Neuronal stem cell (in vitro differentiated cells): ENCODE measurements around the gene GABBR2.
A peak's percentile ranks its signal among the peaks of the same experiment; 100 is the strongest.

Experiments used
- DNase-seq: peaks from one replicate; pipeline ENCODE4 v3.0.0-alpha.2; 2013; ENCODE audit warnings: low spot score
- H2AFZ ChIP-seq: one replicate; pipeline ENCODE4 v1.6.1; 2013; ENCODE audit warnings: mild to moderate bottlenecking, low read length, inconsistent platforms
- H2AK5ac ChIP-seq: 2 replicates; pipeline ENCODE4 v1.6.1; 2013; ENCODE audit warnings: low read depth, mild to moderate bottlenecking, inconsistent platforms, low read length, moderate library complexity, mixed read lengths
- H2BK120ac ChIP-seq: 2 replicates; pipeline ENCODE4 v1.6.1; 2013; ENCODE audit warnings: low read depth, mild to moderate bottlenecking, inconsistent platforms, low read length, moderate library complexity, mixed read lengths
- H2BK12ac ChIP-seq: one replicate; pipeline ENCODE4 v1.6.1; 2013; ENCODE audit warnings: low read length, inconsistent platforms
- H2BK15ac ChIP-seq: 2 replicates; pipeline ENCODE4 v1.6.1; 2013; ENCODE audit warnings: mild to moderate bottlenecking, low read length, inconsistent platforms, mixed read lengths
- H2BK5ac ChIP-seq: one replicate; pipeline ENCODE4 v1.6.1; 2013; ENCODE audit warnings: inconsistent platforms, mild to moderate bottlenecking, low read length, moderate library complexity
- H3K14ac ChIP-seq: one replicate; pipeline ENCODE4 v1.6.1; 2013; ENCODE audit warnings: low read length, inconsistent platforms
- H3K18ac ChIP-seq: 2 replicates; pipeline ENCODE4 v1.6.1; 2013; ENCODE audit warnings: low read length, inconsistent platforms
- H3K23ac ChIP-seq: 2 replicates; pipeline ENCODE4 v1.6.1; 2013; ENCODE audit warnings: low read depth, mild to moderate bottlenecking, mixed read lengths, low read length, inconsistent platforms; ENCODE audit not compliant: poor library complexity
- H3K27ac ChIP-seq: replicated peaks from 3 replicates; pipeline ENCODE4 v1.5.1; 2013; ENCODE audit warnings: low read length, inconsistent platforms
- H3K27me3 ChIP-seq, 3 experiments: 2 replicates each; pipeline ENCODE4 v1.6.1; 2013; ENCODE audit warnings: low read length in 3 of 3, mild to moderate bottlenecking in 2 of 3, inconsistent platforms in 1 of 3, low read depth in 1 of 3, mixed read lengths in 1 of 3, moderate library complexity in 1 of 3; ENCODE audit not compliant: control insufficient read depth in 3 of 3, insufficient read depth in 3 of 3
- H3K36me3 ChIP-seq, 2 donors: replicated peaks in 1 of 2; 2 replicates each; pipeline ENCODE4 v1.6.1; 2013; ENCODE audit warnings: low read length in 2 of 2; ENCODE audit not compliant: control insufficient read depth in 2 of 2, insufficient read depth in 2 of 2
- H3K4ac ChIP-seq: 2 replicates; pipeline ENCODE4 v1.6.1; 2013; ENCODE audit warnings: inconsistent platforms, mild to moderate bottlenecking, low read length, moderate library complexity
- H3K4me1 ChIP-seq, 2 donors: 1 replicate in 1 of 2; 2 replicates in 1 of 2; pipeline ENCODE4 v1.6.1; 2013; ENCODE audit warnings: low read length in 2 of 2, low read depth in 1 of 2; ENCODE audit not compliant: control insufficient read depth in 2 of 2, insufficient read depth in 1 of 2
- H3K4me2 ChIP-seq: one replicate; pipeline ENCODE4 v1.6.1; 2013; ENCODE audit warnings: mild to moderate bottlenecking, low read length, inconsistent platforms; ENCODE audit not compliant: insufficient read depth, poor library complexity, severe bottlenecking
- H3K4me3 ChIP-seq, 2 donors: 2 replicates each; pipeline ENCODE4 v1.5.1; 2013; ENCODE audit warnings: low read length in 2 of 2, mild to moderate bottlenecking in 2 of 2, inconsistent platforms in 1 of 2, moderate library complexity in 1 of 2
- H3K79me1 ChIP-seq: one replicate; pipeline ENCODE4 v1.6.1; 2013; ENCODE audit warnings: low read depth, mild to moderate bottlenecking, inconsistent platforms, low read length, moderate library complexity
- H3K9ac ChIP-seq: one replicate; pipeline ENCODE4 v1.6.1; 2013; ENCODE audit warnings: mild to moderate bottlenecking, low read depth, low read length, inconsistent platforms; ENCODE audit not compliant: poor library complexity
- H3K9me3 ChIP-seq, 2 donors: replicated peaks in 1 of 2; 2 replicates each; pipeline versions ENCODE3 to v1.6.1; 2013; ENCODE audit warnings: low read length in 2 of 2, mild to moderate bottlenecking in 2 of 2, inconsistent platforms in 1 of 2, low read depth in 1 of 2, mixed read lengths in 1 of 2, moderate library complexity in 1 of 2; ENCODE audit not compliant: control insufficient read depth in 2 of 2, insufficient read depth in 1 of 2
- H4K8ac ChIP-seq: one replicate; pipeline ENCODE4 v1.6.1; 2013; ENCODE audit warnings: low read depth, mild to moderate bottlenecking, inconsistent platforms, low read length, moderate library complexity
- H4K91ac ChIP-seq: one replicate; pipeline ENCODE4 v1.6.1; 2013; ENCODE audit warnings: low read length, low read depth, mild to moderate bottlenecking, inconsistent platforms; ENCODE audit not compliant: poor library complexity
- WGBS, 2 donors: extraction: QIAGEN DNeasy Blood & Tissue Kit; methylation state at CpG; one replicate each; pipeline ENCODE4 v1.1.7; 2013; ENCODE audit warnings: missing lambda C conversion rate in 2 of 2, mixed read lengths in 1 of 2; ENCODE audit not compliant: insufficient read length in 2 of 2, insufficient replicate concordance in 1 of 2; ENCODE audit errors: extremely low coverage in 2 of 2; 5-methylcytosine and 5-hydroxymethylcytosine counted together

Gene GABBR2

GRCh38 chr9:98255578-98256296 is 453.0 kb downstream of the GABBR2 start, which contains the start of gene TBC1D2:
TBC1D2 (minus strand) TSS chr9:98255649; CDS start chr9:98255541, 108 bp downstream.
- Histone ChIP-seq H3K4me1 (peaks cover 6 to 12% of the 10 kb centered on the region in 2 donors), H3K4me2 (peak within 1 kb of the TSS; percentile 78), H3K14ac (no peak within 1 kb of the TSS), H3K79me1 (no peaks in the 10 kb centered on the region), H2BK5ac (peak within 1 kb of the TSS; percentile 93), H3K36me3 (no peaks in the 10 kb centered on the region), H4K91ac (no peak within 1 kb of the TSS), H2AK5ac (no peak within 1 kb of the TSS), H2BK12ac (no peak within 1 kb of the TSS), H3K27ac (peak within 1 kb of the TSS; percentile 85), H3K9ac (peak within 1 kb of the TSS; percentile 73), H3K27me3 (peaks cover 0 to 32% (median 13%) of the 10 kb centered on the region in 3 experiments), H2BK120ac (no peak within 1 kb of the TSS), H3K4me3 (peak within 1 kb of the TSS; percentile 84), H3K9me3 (no peaks in the 10 kb centered on the region), H3K18ac (peak within 1 kb of the TSS; percentile 81), H2BK15ac (no peak within 1 kb of the TSS), H3K23ac (peak within 1 kb of the TSS; percentile 62), H3K4ac (no peak within 1 kb of the TSS), H2AFZ (peak within 1 kb of the TSS; percentile 99), H4K8ac (no peak within 1 kb of the TSS)
- no CpG with 5 or more reads among the region's 64 CpGs for WGBS, 2 donors
- DNase-seq: peak; percentile 95

- Histone ChIP-seq H3K4me2 (peak overlapping the region; percentile 78), H3K9ac (peak overlapping the region; percentile 73), H3K23ac (peak overlapping the region; percentile 62), H2AK5ac (no peak overlapping the region), H2BK120ac (no peak overlapping the region), H2BK15ac (no peak overlapping the region), H3K36me3 (no peaks in the 10 kb centered on the region), H3K18ac (peak overlapping the region; percentile 50), H3K27ac (no peak overlapping the region), H3K79me1 (no peaks in the 10 kb centered on the region), H2BK5ac (no peak overlapping the region), H3K4ac (no peak overlapping the region), H4K8ac (no peak overlapping the region), H3K9me3 (no peaks in the 10 kb centered on the region), H3K14ac (no peak overlapping the region), H4K91ac (no peak overlapping the region), H3K27me3 (peaks cover 0 to 34% (median 13%) of the 10 kb centered on the region in 3 experiments), H3K4me1 (peaks cover 6 to 12% of the 10 kb centered on the region in 2 donors), H2BK12ac (no peak overlapping the region), H2AFZ (peak overlapping the region; percentile 99), H3K4me3 (peak overlapping the region; percentile 84)
- DNase-seq: no peak
- no CpG with 5 or more reads among the region's 36 CpGs for WGBS, 2 donors
These were observed 453.6 kb downstream of the GABBR2 start for GRCh38 chr9:98255061-98255577.

- Histone ChIP-seq H3K4ac (no peak overlapping the region), H3K23ac (no peak overlapping the region), H3K4me1 (peaks cover 6 to 12% of the 10 kb centered on the region in 2 donors), H2BK120ac (no peak overlapping the region), H3K36me3 (no peaks in the 10 kb centered on the region), H3K27me3 (peaks cover 0 to 37% (median 13%) of the 10 kb centered on the region in 3 experiments), H3K9me3 (no peaks in the 10 kb centered on the region), H2AFZ (peak overlapping the region; percentile 99), H2BK12ac (no peak overlapping the region), H3K4me3 (peak overlapping the region; percentile 84), H2BK15ac (no peak overlapping the region), H3K18ac (no peak overlapping the region), H3K14ac (no peak overlapping the region), H2BK5ac (no peak overlapping the region), H3K4me2 (peak overlapping the region; percentile 78), H3K27ac (no peak overlapping the region), H4K8ac (no peak overlapping the region), H2AK5ac (no peak overlapping the region), H3K9ac (no peak overlapping the region), H4K91ac (no peak overlapping the region), H3K79me1 (no peaks in the 10 kb centered on the region)
- whole genome bisulfite sequencing, 2 donors: no CpG with 5 or more reads among the region's 5 CpGs
- DNase-seq: no peak
These were observed 454.3 kb downstream of the GABBR2 start for GRCh38 chr9:98254228-98255060.

- Histone ChIP-seq H3K36me3 (no peaks in the 10 kb centered on the region), H3K9ac (no peak overlapping the region), H3K4me3 (no peak overlapping the region), H2BK12ac (no peak overlapping the region), H4K91ac (no peak overlapping the region), H2BK15ac (no peak overlapping the region), H3K79me1 (no peaks in the 10 kb centered on the region), H3K18ac (no peak overlapping the region), H3K4me2 (no peak overlapping the region), H3K4me1 (peaks cover 8 to 12% of the 10 kb centered on the region in 2 donors), H2BK5ac (no peak overlapping the region), H3K4ac (no peak overlapping the region), H3K27me3 (peaks cover 0 to 37% (median 13%) of the 10 kb centered on the region in 3 experiments), H3K9me3 (no peaks in the 10 kb centered on the region), H2BK120ac (no peak overlapping the region), H2AK5ac (no peak overlapping the region), H3K14ac (no peak overlapping the region), H3K23ac (no peak overlapping the region), H4K8ac (no peak overlapping the region), H2AFZ (no peak overlapping the region), H3K27ac (no peak overlapping the region)
- DNase-seq: no peak
- WGBS, 2 donors: no CpG with 5 or more reads among the region's 3 CpGs
These were observed 455.2 kb downstream of the GABBR2 start for GRCh38 chr9:98253565-98253964.
